GM13976 (cell line): ENCODE data around the gene ABTB2.
A peak's percentile ranks its signal among the peaks of the same experiment; 100 is the strongest.

ENCODE experiments used
- DNase-seq: peaks from one replicate; pipeline ENCODE4 v3.0.0; 2012; ENCODE audit warnings: low spot score
- in situ Hi-C: fragments of 300-500 bp; cut with MboI; formaldehyde crosslinking; loops from one replicate; pipeline ENCODE4 v1.12.0; 2022; ENCODE audit warnings: low sequenced_read_pairs, mixed read lengths, inconsistent platforms; ENCODE audit not compliant: unreplicated experiment
- TF ChIP-seq, protein P1 (sequence below): IDR thresholded peaks from 2 replicates; pipeline ENCODE4 v1.5.1; 2012; ENCODE audit warnings: borderline replicate concordance, mild to moderate bottlenecking; ENCODE audit not compliant: insufficient read depth; ENCODE audit errors: extremely low read depth, missing control alignments, control extremely low read depth

Gene ABTB2

DNA sequence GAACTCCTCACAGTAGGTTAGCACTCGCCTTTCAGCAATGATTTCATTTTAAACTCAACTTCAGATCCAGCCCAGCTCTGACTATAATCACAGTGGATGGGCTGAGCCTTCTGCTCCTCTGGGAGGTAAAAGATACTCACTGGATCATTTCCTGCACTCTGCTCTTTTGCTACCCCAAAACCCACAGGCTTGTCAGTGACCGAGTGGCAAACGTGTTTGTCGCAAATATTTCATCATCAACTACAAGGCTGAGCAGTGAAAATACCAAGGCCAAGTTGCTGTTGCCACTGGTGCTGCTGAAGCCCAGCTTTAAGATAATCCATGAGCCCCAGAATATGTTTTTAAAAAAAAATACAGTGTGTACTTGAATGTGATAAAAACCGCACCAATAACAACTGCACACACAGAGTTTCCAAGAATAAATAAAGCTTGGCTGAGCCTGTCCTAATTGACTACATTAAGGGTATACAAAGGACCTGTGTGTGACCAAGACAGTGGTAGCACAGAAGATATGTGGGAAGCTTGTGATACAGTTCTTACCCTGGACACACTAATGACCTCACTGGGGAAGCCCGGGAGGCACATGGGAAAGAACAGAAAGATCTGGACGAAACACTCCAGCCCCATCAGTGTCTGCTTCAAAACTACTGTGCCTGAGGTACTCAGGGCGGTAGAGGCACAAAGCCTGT is 41.3 kb downstream of the ABTB2 start:
- in situ Hi-C loops = no loop called here
- no peak for DNase-seq
- TF ChIP-seq, protein P1, sequence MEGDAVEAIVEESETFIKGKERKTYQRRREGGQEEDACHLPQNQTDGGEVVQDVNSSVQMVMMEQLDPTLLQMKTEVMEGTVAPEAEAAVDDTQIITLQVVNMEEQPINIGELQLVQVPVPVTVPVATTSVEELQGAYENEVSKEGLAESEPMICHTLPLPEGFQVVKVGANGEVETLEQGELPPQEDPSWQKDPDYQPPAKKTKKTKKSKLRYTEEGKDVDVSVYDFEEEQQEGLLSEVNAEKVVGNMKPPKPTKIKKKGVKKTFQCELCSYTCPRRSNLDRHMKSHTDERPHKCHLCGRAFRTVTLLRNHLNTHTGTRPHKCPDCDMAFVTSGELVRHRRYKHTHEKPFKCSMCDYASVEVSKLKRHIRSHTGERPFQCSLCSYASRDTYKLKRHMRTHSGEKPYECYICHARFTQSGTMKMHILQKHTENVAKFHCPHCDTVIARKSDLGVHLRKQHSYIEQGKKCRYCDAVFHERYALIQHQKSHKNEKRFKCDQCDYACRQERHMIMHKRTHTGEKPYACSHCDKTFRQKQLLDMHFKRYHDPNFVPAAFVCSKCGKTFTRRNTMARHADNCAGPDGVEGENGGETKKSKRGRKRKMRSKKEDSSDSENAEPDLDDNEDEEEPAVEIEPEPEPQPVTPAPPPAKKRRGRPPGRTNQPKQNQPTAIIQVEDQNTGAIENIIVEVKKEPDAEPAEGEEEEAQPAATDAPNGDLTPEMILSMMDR = no peak

DNA sequence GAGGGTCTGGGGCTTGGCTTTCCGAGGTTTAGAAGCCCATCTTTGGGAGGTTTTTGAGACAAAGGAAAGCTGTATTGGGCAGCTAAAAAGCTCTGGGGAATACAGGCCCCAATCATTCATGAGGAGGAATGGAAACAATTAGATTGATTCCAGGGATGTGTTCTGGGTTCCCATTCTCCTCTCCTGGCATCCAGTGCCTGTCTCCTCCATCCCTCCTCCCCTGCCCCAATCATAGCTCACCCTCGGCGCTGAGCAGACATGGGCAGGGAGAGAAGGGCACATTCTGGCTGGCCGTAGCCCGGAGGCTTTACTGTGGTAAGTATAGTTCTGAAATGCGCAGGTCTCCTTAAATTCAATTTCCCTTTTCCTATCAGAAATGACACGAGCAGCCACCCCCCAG is 42.4 kb downstream of the ABTB2 start:
- in situ Hi-C loops = no loop called here
- TF ChIP-seq, protein P1 = no peak
- no peak for DNase-seq

DNA sequence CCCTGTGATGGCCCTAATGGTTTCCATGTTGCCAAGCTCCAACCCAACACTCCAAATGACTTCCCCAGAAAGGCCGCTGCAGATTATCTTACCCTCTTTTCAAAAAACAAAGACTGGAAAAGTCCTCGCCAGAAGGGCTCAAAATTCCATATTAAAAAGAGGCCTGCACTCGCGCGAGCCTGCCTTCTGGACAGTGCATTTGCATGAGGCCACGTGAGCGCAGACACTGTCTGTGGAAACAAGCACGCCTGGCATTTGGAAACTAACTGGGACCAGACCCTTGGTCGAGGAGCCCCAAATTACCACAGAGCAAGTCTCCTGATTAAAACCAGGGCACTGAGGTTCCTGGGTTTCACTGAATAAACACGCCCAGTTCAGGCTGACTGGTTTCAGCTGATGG is 42.9 kb downstream of the ABTB2 start:
- no peak for DNase-seq
- in situ Hi-C loops = no loop called here
- TF ChIP-seq, protein P1 = no peak

DNA sequence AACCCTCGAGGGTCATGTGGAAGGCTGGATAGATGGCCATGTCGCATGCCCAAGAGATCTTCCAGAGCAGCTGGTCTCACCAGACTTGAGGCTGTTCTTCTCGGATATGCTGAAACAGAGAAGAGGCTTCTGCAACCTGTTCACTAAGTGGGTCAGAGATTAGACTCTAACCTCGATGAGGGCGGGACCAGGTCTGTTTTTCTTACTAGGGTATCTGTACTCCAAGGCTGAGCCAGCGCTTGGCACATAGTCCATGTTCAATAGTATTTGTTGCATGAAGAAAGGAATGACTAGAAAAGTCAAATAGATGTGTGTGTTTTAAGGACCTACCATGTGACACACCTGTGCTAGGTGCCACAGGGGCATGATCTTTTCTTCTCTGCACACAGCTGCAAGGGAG is 43.6 kb downstream of the ABTB2 start:
- in situ Hi-C loops = no loop called here
- DNase-seq = no peak
- TF ChIP-seq, protein P1 = no peak

DNA sequence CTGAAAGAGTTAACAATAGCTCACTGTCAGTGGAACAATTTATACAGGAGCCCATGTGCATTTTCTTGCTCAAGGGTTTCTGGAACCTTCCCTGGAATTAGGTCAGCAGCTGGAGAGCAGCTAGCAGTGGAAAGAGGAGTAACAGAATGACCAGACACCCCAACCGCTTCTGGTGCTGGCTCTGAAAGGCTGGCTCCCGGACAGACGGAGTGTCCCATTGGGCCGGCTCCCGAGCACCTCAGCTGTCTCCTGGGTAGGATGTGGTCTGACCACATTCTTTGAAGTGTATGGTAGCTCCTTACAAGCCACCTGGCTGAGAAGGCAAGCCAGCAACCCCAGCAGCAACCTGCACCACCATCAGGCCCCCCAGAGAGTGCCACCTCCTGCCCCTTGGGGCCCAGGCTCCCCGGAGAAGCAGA is 44.7 kb downstream of the ABTB2 start:
- DNase-seq = peak; percentile 36
- in situ Hi-C loops = no loop called here

DNA sequence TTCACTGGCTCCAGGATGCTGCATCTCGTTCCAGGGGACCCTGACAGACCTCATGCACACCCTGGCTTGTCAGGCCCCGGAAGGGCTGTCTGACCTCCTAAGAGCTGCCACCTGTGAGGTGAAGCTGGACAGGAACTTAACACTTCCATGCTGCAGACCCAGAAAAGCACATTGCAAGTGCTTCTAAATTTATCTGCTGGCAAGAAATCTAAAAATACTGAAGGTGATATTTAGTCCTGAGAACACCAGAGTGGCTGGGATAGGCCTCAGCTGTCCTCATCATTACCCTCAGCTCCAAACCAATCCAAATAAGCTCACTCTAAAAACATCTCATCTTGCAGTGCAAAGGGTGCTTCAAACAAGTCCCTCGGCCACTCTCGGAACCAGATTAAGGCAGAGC is 46.7 kb downstream of the ABTB2 start:
- no peak for DNase-seq
- TF ChIP-seq, protein P1 = no peak
- in situ Hi-C loops = no loop called here

More for the DNA sequence above, 44.7 kb downstream of the ABTB2 start:
- TF ChIP-seq, protein P1 = no peak

DNA sequence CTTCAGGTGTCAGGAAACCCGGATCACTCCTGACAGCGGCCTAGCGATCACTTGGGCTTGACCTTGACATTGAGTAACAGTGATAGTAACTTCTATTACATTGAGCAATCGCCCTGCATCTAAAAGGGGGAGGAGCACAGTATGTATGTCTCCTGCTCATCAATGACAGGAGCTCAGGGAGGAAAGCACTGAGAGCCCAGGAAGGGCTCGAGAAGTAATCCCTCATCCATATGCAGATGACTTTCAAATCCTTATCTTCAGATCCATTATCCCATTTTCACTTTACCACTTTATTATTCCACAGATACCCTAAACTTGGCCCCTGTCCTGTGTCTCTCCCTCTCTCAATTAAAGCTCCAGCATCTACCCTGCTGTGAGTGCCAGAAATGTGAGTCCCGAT is 47.8 kb downstream of the ABTB2 start:
- no peak for DNase-seq
- in situ Hi-C loops = no loop called here
- TF ChIP-seq, protein P1 = no peak
